HL-60 (cell line): Measurements from ENCODE around the gene SRCAP.
A peak's percentile ranks its signal among the peaks of the same experiment; 100 is the strongest.

Experiments
- DNase-seq, 2 experiments: peaks; one replicate each; pipeline ENCODE4 v3.0.0-alpha.2; 2010 to 2020; ENCODE audit warnings: low read depth in 1 of 2, low spot score in 1 of 2
- H3K27ac ChIP-seq: fragments of 250-450 bp; sonication (Bioruptor Pico); replicated peaks from 2 replicates; pipeline ENCODE4 v1.5.1; 2020; ENCODE audit warnings: mild to moderate bottlenecking, moderate library complexity
- H3K27me3 ChIP-seq: fragments of 250-450 bp; sonication (Bioruptor Pico); 2 replicates; pipeline ENCODE4 v1.5.1; 2021; ENCODE audit warnings: mild to moderate bottlenecking, moderate library complexity; ENCODE audit not compliant: insufficient read depth, poor library complexity, severe bottlenecking
- H3K4me3 ChIP-seq: replicated peaks from 2 replicates; pipeline ENCODE4 v1.5.1; 2011; ENCODE audit warnings: mild to moderate bottlenecking, control low read depth, low read length; ENCODE audit not compliant: insufficient read depth
- CTCF ChIP-seq: IDR thresholded peaks from one replicate; pipeline ENCODE4 v1.5.1; 2011; ENCODE audit warnings: low read length, control low read depth, inconsistent platforms; ENCODE audit not compliant: insufficient read depth
- GABPA ChIP-seq: IDR thresholded peaks from 2 replicates; pipeline ENCODE4 v1.6.1; 2012; ENCODE audit warnings: low read depth
- POLR2AphosphoS5 ChIP-seq: IDR thresholded peaks from 2 replicates; pipeline ENCODE4 v1.6.1; 2012; ENCODE audit warnings: low read depth
- REST ChIP-seq: IDR thresholded peaks from 2 replicates; pipeline ENCODE4 v1.6.1; 2012; ENCODE audit warnings: low read depth; ENCODE audit not compliant: insufficient replicate concordance
- SPI1 ChIP-seq: IDR thresholded peaks from 2 replicates; pipeline ENCODE4 v1.6.1; 2012; ENCODE audit warnings: low read depth, mild to moderate bottlenecking, borderline replicate concordance

The SRCAP gene

GRCh38 chr16:30667361-30667905, 31.5 kb upstream of the SRCAP start:
- no peaks in the 10 kb centered on the region for H3K27me3 ChIP-seq
- TF ChIP-seq CTCF = no peak
- TF ChIP-seq REST = no peak
- no peak for TF ChIP-seq POLR2AphosphoS5
- TF ChIP-seq GABPA = no peak
- no peak for TF ChIP-seq SPI1
- no peak overlapping the region for H3K4me3 ChIP-seq
- H3K27ac ChIP-seq = no peak overlapping the region
- no peak for DNase-seq

GRCh38 chr16:30668393-30668792, 30.6 kb upstream of the SRCAP start:
- Histone ChIP-seq H3K27ac (no peak overlapping the region), H3K4me3 (no peak overlapping the region), H3K27me3 (no peaks in the 10 kb centered on the region)
- no peak for DNase-seq
- TF ChIP-seq REST (no peak), POLR2AphosphoS5 (no peak), CTCF (no peak), SPI1 (no peak), GABPA (no peak)

- Histone ChIP-seq H3K27me3 (no peaks in the 10 kb centered on the region), H3K27ac (no peak overlapping the region), H3K4me3 (no peak overlapping the region)
- TF ChIP-seq REST (no peak), POLR2AphosphoS5 (0 out of 2 replicates have a peak, but pooled peaks have one; percentile 28)
- DNase-seq = no peak
Measured at GRCh38 chr16:30669026-30669902, 29.7 kb upstream of the SRCAP start.
